ENCODE data around the gene BDKRB1. TPM values are rescaled to one million over a fixed set of nuclear protein-coding genes. Genes with fewer than 3 reads are reported as not detected.
A peak's percentile ranks its signal among the peaks of the same experiment; 100 is the strongest.

Gene BDKRB1
- total RNA-seq, 1 donor from 2014 or later: 0.20 TPM

DNA sequence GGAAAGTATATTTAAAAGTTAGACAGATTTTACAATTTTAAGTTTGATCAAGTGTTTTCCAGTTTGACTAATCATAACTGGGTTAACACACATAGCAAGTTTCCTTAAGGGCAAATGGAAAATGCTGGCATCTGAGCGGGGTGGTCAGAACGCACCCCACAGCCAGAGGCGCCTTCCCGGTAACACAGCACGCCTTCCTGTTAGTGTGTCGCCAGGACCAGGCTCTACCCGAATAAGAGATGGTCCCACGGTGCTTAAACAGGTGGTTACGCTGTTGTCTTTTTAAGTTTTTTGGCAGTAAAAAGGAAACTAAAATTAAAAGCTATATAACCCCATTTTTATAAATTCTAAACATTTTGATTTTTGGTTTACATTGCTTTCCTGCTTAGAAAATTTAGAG is 28.0 kb downstream of the BDKRB1 start:
- Mint-ChIP-seq H3K27me3 (ENCODE audit: low read depth, unreplicated experiment) (no peaks in the 10 kb centered on the region), H3K4me1 (ENCODE audit: low read depth, unreplicated experiment) (peaks cover 12% of the 10 kb centered on the region), H3K9me3 (ENCODE audit: unreplicated experiment) (no peaks in the 10 kb centered on the region), H3K36me3 (ENCODE audit: low read depth, unreplicated experiment) (peaks cover 7% of the 10 kb centered on the region), H3K4me3 (ENCODE audit: unreplicated experiment) (no peak overlapping the region), H3K27ac (ENCODE audit: unreplicated experiment) (no peak overlapping the region)
- no peak for DNase-seq (ENCODE audit: low read depth)
- Histone ChIP-seq H3K4me2 (ENCODE audit: low read length) (no peak overlapping the region), H3K27ac (ENCODE audit: low read depth, low read length) (no peak overlapping the region), H3K36me3 (ENCODE audit: insufficient read depth, low read length) (no peaks in the 10 kb centered on the region), H3K79me2 (ENCODE audit: insufficient read depth, low read length) (no peaks in the 10 kb centered on the region), H2AFZ (ENCODE audit: low read depth, low read length) (no peak overlapping the region), H4K20me1 (ENCODE audit: insufficient read depth, low read length) (peaks cover 4% of the 10 kb centered on the region), H3K9me3 (ENCODE audit: insufficient read depth, low read depth, low read length) (no peaks in the 10 kb centered on the region), H3K9ac (ENCODE audit: low read length) (no peak overlapping the region), H3K4me3 (ENCODE audit: insufficient read depth, low read depth, low read length) (no peak overlapping the region), H3K4me1 (ENCODE audit: insufficient read depth, low read length) (no peaks in the 10 kb centered on the region), H3K27me3 (ENCODE audit: insufficient read depth, low read length) (no peaks in the 10 kb centered on the region)
- TF ChIP-seq, protein P1, sequence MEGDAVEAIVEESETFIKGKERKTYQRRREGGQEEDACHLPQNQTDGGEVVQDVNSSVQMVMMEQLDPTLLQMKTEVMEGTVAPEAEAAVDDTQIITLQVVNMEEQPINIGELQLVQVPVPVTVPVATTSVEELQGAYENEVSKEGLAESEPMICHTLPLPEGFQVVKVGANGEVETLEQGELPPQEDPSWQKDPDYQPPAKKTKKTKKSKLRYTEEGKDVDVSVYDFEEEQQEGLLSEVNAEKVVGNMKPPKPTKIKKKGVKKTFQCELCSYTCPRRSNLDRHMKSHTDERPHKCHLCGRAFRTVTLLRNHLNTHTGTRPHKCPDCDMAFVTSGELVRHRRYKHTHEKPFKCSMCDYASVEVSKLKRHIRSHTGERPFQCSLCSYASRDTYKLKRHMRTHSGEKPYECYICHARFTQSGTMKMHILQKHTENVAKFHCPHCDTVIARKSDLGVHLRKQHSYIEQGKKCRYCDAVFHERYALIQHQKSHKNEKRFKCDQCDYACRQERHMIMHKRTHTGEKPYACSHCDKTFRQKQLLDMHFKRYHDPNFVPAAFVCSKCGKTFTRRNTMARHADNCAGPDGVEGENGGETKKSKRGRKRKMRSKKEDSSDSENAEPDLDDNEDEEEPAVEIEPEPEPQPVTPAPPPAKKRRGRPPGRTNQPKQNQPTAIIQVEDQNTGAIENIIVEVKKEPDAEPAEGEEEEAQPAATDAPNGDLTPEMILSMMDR (IDR thresholded peaks at IDR 0.05; ENCODE audit: insufficient read depth, low read depth, low read length): no peak
- no peak for TF ChIP-seq EZH2 (IDR thresholded peaks at IDR 0.05; ENCODE audit: insufficient read depth, low read length)
- no peak for FAIRE-seq

DNA sequence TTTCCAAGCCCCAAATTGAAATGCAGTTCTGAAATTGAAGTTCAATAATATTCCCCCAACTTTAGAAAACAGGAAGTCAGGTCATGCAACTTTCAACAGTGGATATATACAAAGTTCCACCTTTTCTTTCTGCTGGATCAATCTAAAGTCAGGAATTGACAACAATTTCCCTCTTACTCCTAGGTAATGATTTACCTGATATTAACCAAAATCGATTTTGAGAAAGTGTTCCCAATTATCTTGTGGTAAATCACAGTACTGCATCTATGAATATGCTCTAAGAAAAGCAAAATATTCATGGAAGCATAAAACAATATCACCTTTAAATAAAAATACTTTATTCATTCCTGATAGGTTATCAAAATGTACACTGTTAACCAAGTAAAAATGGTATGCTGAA is 28.4 kb downstream of the BDKRB1 start:
- H3K4me3 Mint-ChIP-seq (ENCODE audit: unreplicated experiment): no peak overlapping the region
- Histone ChIP-seq H3K4me1 (ENCODE audit: insufficient read depth, low read length) (no peaks in the 10 kb centered on the region), H2AFZ (ENCODE audit: low read depth, low read length) (no peak overlapping the region), H3K27me3 (ENCODE audit: insufficient read depth, low read length) (no peaks in the 10 kb centered on the region), H3K9me3 (ENCODE audit: insufficient read depth, low read depth, low read length) (no peaks in the 10 kb centered on the region), H3K36me3 (ENCODE audit: insufficient read depth, low read length) (no peaks in the 10 kb centered on the region), H3K4me3 (ENCODE audit: insufficient read depth, low read depth, low read length) (no peak overlapping the region), H3K27ac (ENCODE audit: low read depth, low read length) (no peak overlapping the region), H3K9ac (ENCODE audit: low read length) (no peak overlapping the region), H4K20me1 (ENCODE audit: insufficient read depth, low read length) (peaks cover 4% of the 10 kb centered on the region), H3K79me2 (ENCODE audit: insufficient read depth, low read length) (no peaks in the 10 kb centered on the region), H3K4me2 (ENCODE audit: low read length) (no peak overlapping the region)
- no peaks in the 10 kb centered on the region for H3K27me3 Mint-ChIP-seq (ENCODE audit: low read depth, unreplicated experiment)
- peaks cover 11% of the 10 kb centered on the region for H3K36me3 Mint-ChIP-seq (ENCODE audit: low read depth, unreplicated experiment)
- no peak for TF ChIP-seq EZH2 (IDR thresholded peaks at IDR 0.05; ENCODE audit: insufficient read depth, low read length)
- TF ChIP-seq, protein P1 (IDR thresholded peaks at IDR 0.05; ENCODE audit: insufficient read depth, low read depth, low read length): no peak
- H3K4me1 Mint-ChIP-seq (ENCODE audit: low read depth, unreplicated experiment): peaks cover 9% of the 10 kb centered on the region
- H3K9me3 Mint-ChIP-seq (ENCODE audit: unreplicated experiment): no peaks in the 10 kb centered on the region
- H3K27ac Mint-ChIP-seq (ENCODE audit: unreplicated experiment): no peak overlapping the region
- FAIRE-seq: no peak
- no peak for DNase-seq (ENCODE audit: low read depth)

DNA sequence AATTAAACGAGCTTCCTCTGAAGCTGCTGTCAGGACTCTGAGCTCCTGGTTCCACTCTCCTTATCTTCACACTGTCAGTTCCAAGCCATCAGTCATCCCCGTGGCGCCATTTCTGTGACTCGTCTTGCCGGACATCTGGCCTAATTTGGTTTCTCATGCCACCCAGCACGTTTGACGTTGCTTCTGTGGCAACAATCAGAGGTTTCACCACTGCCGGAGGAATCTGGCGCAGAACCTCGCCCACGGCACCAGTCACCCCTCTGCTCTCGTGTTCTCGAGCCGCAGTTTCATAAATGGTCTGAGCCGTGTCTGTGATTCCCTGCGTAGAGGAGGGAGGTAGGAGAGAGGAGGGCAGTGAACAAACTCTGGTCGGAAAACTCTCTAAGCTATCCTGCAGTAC is 29.7 kb downstream of the BDKRB1 start:
- no peak overlapping the region for H3K4me2 ChIP-seq (ENCODE audit: low read length)
- H4K20me1 ChIP-seq (ENCODE audit: insufficient read depth, low read length): peaks cover 4% of the 10 kb centered on the region
- no peaks in the 10 kb centered on the region for H3K4me1 Mint-ChIP-seq (ENCODE audit: low read depth, unreplicated experiment)
- no peak overlapping the region for H3K4me3 Mint-ChIP-seq (ENCODE audit: unreplicated experiment)
- no peaks in the 10 kb centered on the region for H3K9me3 Mint-ChIP-seq (ENCODE audit: unreplicated experiment)
- FAIRE-seq: no peak
- peaks cover 16% of the 10 kb centered on the region for H3K36me3 Mint-ChIP-seq (ENCODE audit: low read depth, unreplicated experiment)
- H3K9ac ChIP-seq (ENCODE audit: low read length): no peak overlapping the region
- DNase-seq (ENCODE audit: low read depth): peak; percentile 21
- H3K4me3 ChIP-seq (ENCODE audit: insufficient read depth, low read depth, low read length): no peak overlapping the region
- peaks cover 6% of the 10 kb centered on the region for H3K36me3 ChIP-seq (ENCODE audit: insufficient read depth, low read length)
- no peak for TF ChIP-seq EZH2 (IDR thresholded peaks at IDR 0.05; ENCODE audit: insufficient read depth, low read length)
- TF ChIP-seq, protein P1 (IDR thresholded peaks at IDR 0.05; ENCODE audit: insufficient read depth, low read depth, low read length): no peak
- no peak overlapping the region for H3K27ac Mint-ChIP-seq (ENCODE audit: unreplicated experiment)
- H3K27me3 Mint-ChIP-seq (ENCODE audit: low read depth, unreplicated experiment): no peaks in the 10 kb centered on the region
- H3K27ac ChIP-seq (ENCODE audit: low read depth, low read length): no peak overlapping the region
- H3K9me3 ChIP-seq (ENCODE audit: insufficient read depth, low read depth, low read length): no peaks in the 10 kb centered on the region
- H2AFZ ChIP-seq (ENCODE audit: low read depth, low read length): no peak overlapping the region
- H3K4me1 ChIP-seq (ENCODE audit: insufficient read depth, low read length): no peaks in the 10 kb centered on the region
- no peaks in the 10 kb centered on the region for H3K79me2 ChIP-seq (ENCODE audit: insufficient read depth, low read length)
- no peaks in the 10 kb centered on the region for H3K27me3 ChIP-seq (ENCODE audit: insufficient read depth, low read length)
